Thoracic aorta (tissue), 2 donors: ENCODE results near the gene TREM2. TPM values are rescaled to one million over a fixed set of nuclear protein-coding genes. Genes with fewer than 3 reads are reported as not detected.

ENCODE experiments used
- ATAC-seq: fragments of 150-250 bp; one replicate; pipeline ENCODE4 v1.8.0; 2017; ENCODE audit warnings: low read depth; ENCODE audit not compliant: insufficient number of reproducible peaks, low FRiP score
- DNase-seq: peaks from one replicate; pipeline ENCODE4 v3.0.0-alpha.2; 2020; ENCODE audit warnings: low spot score
- H3K27ac ChIP-seq, 2 donors: fragments of 200-600 bp; sonication (generic); 1 replicate in 1 of 2; 2 replicates in 1 of 2; pipeline ENCODE4 v1.5.1; 2016; ENCODE audit warnings: mild to moderate bottlenecking in 2 of 2, moderate library complexity in 2 of 2
- H3K27me3 ChIP-seq: fragments of 200-600 bp; sonication (generic); replicated peaks from 2 replicates; pipeline ENCODE4 v1.6.0; 2016; ENCODE audit warnings: mild to moderate bottlenecking; ENCODE audit not compliant: insufficient read depth
- H3K36me3 ChIP-seq: fragments of 200-600 bp; sonication (generic); one replicate; pipeline ENCODE4 v1.5.1; 2016
- H3K4me1 ChIP-seq, 2 donors: fragments of 200-600 bp; sonication (generic); 1 replicate in 1 of 2; 2 replicates in 1 of 2; pipeline versions ENCODE4 v1.5.1 to v1.6.0; 2016; ENCODE audit warnings: low read depth in 2 of 2, mild to moderate bottlenecking in 1 of 2; ENCODE audit not compliant: control insufficient read depth in 1 of 2
- H3K4me3 ChIP-seq: fragments of 200-600 bp; sonication (generic); 2 replicates; pipeline ENCODE4 v1.5.1; 2016; ENCODE audit warnings: mild to moderate bottlenecking
- H3K9me3 ChIP-seq: fragments of 200-600 bp; sonication (generic); 2 replicates; pipeline ENCODE4 v1.5.1; 2016
- total RNA-seq, 2 donors: library from RNA; depleted of rRNA; stranded (reverse); fragments of >200 nt; gene quantifications; one replicate each; pipeline versions ENCODE4 v1.1.0 to v1.2.3, GENCODE V29; 2016
- TF ChIP-seq, protein P1 (sequence below): fragments of 200-600 bp; sonication (generic); IDR thresholded peaks from one replicate; pipeline ENCODE4 v1.5.1; 2019; ENCODE audit warnings: antibody characterized with exemption

TREM2 gene
- total RNA-seq, 2 donors from 2014 or later = 9.8 to 16.5 TPM

DNA sequence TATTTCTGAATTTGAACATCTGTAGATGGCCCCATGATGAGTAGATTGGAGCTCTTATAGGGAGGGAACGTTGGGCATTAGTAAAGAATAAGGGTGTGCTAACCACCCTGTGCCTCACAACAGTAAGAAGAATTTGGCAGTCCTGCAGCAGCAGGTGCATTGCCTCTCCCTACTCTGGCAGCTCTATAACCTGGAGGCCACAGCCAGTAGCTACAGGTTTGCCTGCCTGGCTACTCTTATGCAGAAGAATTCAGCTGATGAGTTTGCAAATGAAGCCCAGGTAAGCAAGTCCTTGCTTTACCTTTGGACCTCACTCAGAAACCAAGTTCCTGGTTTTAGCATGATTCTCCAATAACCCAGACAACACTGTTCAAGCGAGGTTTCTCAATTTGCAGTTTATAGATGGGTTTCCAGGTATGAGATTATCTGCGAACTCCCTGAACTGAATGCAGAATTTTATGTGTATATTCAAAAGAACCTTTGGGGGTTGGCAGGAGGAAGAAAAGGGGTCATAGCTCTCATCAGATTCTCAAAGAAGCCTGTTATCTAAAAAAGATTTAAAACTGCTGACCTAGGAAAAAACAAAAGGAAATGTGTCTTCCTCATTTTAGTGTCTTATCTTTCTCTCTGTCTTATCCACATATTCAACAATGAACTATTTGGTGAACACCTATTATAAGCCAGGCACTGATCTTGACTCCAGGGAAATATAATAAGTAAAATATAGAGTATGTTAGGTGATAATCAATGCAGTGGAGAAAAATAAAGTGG is 27.7 kb downstream of the TREM2 start:
- DNase-seq = no peak
- no peaks in the 10 kb centered on the region for H3K27me3 ChIP-seq
- H3K4me1 ChIP-seq = no peaks in the 10 kb centered on the region
- no peaks in the 10 kb centered on the region for H3K36me3 ChIP-seq
- no peaks in the 10 kb centered on the region for H3K9me3 ChIP-seq
- TF ChIP-seq, protein P1, sequence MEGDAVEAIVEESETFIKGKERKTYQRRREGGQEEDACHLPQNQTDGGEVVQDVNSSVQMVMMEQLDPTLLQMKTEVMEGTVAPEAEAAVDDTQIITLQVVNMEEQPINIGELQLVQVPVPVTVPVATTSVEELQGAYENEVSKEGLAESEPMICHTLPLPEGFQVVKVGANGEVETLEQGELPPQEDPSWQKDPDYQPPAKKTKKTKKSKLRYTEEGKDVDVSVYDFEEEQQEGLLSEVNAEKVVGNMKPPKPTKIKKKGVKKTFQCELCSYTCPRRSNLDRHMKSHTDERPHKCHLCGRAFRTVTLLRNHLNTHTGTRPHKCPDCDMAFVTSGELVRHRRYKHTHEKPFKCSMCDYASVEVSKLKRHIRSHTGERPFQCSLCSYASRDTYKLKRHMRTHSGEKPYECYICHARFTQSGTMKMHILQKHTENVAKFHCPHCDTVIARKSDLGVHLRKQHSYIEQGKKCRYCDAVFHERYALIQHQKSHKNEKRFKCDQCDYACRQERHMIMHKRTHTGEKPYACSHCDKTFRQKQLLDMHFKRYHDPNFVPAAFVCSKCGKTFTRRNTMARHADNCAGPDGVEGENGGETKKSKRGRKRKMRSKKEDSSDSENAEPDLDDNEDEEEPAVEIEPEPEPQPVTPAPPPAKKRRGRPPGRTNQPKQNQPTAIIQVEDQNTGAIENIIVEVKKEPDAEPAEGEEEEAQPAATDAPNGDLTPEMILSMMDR = no peak
- H3K27ac ChIP-seq = no peak overlapping the region
- no peak for ATAC-seq
- no peak overlapping the region for H3K4me3 ChIP-seq

DNA sequence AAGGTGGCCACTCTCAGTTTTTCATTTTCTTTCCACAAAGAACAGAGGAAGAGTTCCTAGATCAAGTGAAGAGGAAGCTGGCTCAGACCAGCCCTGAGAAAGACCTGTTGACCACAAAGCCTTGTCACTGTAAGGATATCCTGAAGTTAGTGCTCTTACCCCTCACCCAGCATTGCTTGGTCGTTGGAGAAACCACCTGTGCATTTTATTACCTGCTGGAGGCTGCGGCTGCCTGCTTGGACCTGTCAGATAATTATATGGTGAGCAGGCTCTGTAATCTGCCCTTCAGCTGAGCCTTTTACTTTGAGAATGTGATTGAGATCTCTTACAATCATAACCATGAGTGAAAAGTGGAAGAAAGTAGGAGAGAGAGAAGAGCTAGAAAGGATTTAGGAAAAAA is 30.7 kb downstream of the TREM2 start:
- no peak for DNase-seq
- Histone ChIP-seq H3K27me3 (no peaks in the 10 kb centered on the region), H3K36me3 (no peaks in the 10 kb centered on the region), H3K9me3 (no peaks in the 10 kb centered on the region), H3K4me3 (no peak overlapping the region), H3K4me1 (no peaks in the 10 kb centered on the region), H3K27ac (no peak overlapping the region)
- no peak for ATAC-seq
- TF ChIP-seq, protein P1 = no peak

DNA sequence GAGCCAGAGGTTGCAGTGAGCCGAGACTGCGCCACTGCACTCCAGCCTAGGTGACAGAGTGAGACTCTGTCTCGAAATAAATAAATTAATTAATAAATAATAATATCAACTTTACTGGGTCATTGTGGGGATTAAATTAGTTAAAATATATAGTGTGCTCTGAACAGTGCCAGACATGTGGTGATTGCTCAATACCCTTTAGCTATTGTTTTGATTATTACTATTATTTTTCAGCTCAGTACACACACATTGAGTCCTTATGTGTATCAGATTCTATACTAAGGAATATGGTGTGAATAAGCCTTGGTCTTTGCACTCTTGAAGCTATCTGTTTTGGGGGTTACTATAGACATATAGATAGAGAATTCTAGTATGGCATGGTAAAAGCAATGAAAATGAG is 37.6 kb downstream of the TREM2 start:
- Histone ChIP-seq H3K27ac (no peak overlapping the region), H3K4me1 (no peaks in the 10 kb centered on the region), H3K4me3 (no peak overlapping the region), H3K9me3 (no peaks in the 10 kb centered on the region), H3K27me3 (no peaks in the 10 kb centered on the region), H3K36me3 (peaks cover 7% of the 10 kb centered on the region)
- DNase-seq (no peak), ATAC-seq (no peak)
- TF ChIP-seq, protein P1 = no peak

DNA sequence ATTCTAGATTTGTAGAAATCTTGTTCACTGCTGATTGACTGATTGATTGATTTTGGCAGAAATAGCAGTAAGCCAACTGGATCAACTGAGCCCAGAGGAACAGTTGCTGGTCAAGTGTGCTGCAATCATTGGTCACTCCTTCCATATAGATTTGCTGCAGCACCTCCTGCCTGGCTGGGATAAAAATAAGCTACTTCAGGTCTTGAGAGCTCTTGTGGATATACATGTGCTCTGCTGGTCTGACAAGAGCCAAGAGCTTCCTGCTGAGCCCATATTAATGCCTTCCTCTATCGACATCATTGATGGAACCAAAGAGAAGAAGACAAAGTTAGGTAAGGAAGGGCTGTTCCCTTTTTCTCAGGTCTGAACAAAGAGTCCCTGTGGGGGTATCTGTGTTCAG is 40.0 kb downstream of the TREM2 start:
- TF ChIP-seq, protein P1 = no peak
- no peak overlapping the region for H3K27ac ChIP-seq
- H3K4me3 ChIP-seq = no peak overlapping the region
- no peaks in the 10 kb centered on the region for H3K4me1 ChIP-seq
- no peaks in the 10 kb centered on the region for H3K27me3 ChIP-seq
- ATAC-seq (no peak), DNase-seq (no peak)
- H3K36me3 ChIP-seq = peaks cover 7% of the 10 kb centered on the region
- H3K9me3 ChIP-seq = no peaks in the 10 kb centered on the region

DNA sequence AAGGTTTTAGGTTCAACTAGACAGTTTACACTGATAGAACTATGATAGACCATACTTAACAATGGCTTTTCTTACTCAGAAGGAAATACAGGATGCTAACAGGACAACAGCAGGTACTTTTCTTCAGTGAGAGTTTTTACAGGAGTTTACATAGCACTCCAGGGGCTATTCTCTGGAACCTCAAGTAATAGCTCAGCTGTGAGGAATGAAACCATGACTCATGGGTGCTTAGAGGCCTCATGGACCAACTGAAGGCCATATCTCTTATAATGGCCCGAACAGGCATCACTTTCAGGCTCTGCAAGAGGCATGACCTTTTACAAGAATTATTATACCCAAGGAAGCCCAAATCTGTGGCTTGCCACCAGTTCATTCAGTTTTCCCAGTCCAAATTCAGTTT is 40.5 kb downstream of the TREM2 start:
- H3K27ac ChIP-seq = no peak overlapping the region
- TF ChIP-seq, protein P1 = no peak
- no peaks in the 10 kb centered on the region for H3K27me3 ChIP-seq
- no peak overlapping the region for H3K4me3 ChIP-seq
- ATAC-seq (no peak), DNase-seq (no peak)
- no peaks in the 10 kb centered on the region for H3K4me1 ChIP-seq
- peaks cover 7% of the 10 kb centered on the region for H3K36me3 ChIP-seq
- no peaks in the 10 kb centered on the region for H3K9me3 ChIP-seq
